ENCODE results near the gene CLMP.
A peak's percentile ranks its signal among the peaks of the same experiment; 100 is the strongest.

The CLMP gene

DNA sequence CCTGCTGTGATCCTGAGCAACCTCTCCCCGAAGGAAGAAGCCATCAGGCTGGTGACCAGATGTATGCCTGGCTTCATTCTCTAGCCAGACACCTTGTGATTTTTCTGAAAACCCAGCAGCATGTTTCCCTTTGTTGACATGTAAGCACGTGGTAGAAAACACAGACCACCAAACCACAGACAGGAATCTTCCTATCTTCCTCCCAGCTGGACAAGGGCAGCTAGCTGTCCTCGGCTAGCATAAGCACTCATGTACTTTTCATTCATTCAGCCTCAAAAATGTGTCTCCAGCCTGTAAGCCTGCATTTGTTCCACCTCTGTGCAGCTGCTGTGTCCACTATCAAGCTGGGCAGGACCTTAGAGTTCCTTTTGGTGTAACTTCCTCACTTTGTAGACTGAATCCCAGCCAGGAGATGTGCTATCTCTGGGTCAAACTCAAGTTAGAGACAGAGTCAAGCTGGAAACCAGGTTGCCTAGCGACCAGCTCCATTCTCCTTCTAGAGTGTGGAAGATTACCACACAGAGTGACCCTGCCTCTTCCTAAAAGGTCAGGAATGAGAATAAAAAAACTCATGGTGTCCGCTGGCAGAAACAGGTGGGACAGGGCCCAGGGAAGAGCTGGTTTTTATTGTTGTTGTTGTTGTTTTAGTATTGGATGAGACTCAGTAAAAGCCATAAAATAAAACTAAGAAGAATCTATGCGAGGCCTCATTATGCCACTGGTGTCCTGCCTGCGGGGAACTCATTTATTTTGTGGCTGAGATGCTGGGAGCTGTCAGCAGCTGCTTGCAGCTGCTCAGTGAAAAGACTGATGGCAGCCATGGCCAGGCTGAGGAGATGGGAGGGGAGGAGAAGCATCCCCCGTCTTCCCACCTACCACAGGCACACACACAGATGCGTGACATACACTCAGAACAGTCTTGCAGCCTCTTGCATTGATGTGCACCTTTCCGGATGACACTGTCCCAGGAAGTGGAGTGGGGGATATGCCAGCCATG lies 7.4 kb upstream of the CLMP start:
- H3K27ac ChIP-seq (ENCODE audit: low read depth, low read length), result no peak overlapping the region
- peaks cover 5% of the 10 kb centered on the region; the same call in 1 of the 2 replicates for H3K27me3 ChIP-seq (ENCODE audit: insufficient read depth, low read length)
- H3K9ac ChIP-seq (ENCODE audit: low read depth, low read length), result no peak overlapping the region
- H3K4me1 ChIP-seq (ENCODE audit: insufficient read depth, low read length), result peaks cover 26% of the 10 kb centered on the region
- 82% methylated on average over 9 of the region's 10 CpGs for WGBS
- no peaks in the 10 kb centered on the region for H3K36me3 ChIP-seq (ENCODE audit: insufficient read depth, low read length)
- H3K9me3 ChIP-seq (ENCODE audit: insufficient read depth, low read depth, low read length), result no peaks in the 10 kb centered on the region
- H3K4me3 ChIP-seq (ENCODE audit: low read length), result no peak overlapping the region

DNA sequence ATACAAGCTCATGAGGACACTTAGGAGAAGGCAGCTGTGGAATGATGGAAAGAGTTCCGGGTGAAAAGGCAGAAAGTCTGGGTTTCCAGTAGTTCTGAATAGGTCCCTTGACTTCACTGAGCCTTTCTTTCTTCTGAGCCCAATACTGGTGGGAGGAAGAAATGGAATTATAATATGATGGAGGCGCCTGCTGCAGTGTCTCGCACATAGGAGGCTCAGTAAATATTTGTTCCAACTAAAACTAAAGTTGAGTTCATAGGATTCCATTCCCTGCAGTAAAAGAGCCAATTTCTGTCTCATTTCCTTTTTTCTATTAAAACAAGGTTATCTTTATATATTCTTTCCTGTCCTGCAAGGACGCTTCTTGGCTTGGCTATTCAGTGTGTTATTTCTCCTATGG lies 5.2 kb upstream of the CLMP start:
- H3K4me3 ChIP-seq (ENCODE audit: low read length), result no peak overlapping the region
- peaks cover 24% of the 10 kb centered on the region for H3K4me1 ChIP-seq (ENCODE audit: insufficient read depth, low read length)
- no peak overlapping the region for H3K9ac ChIP-seq (ENCODE audit: low read depth, low read length)
- 93% methylated on average over 3 of the region's 4 CpGs for WGBS
- no peaks in the 10 kb centered on the region for H3K36me3 ChIP-seq (ENCODE audit: insufficient read depth, low read length)
- peaks cover 18% of the 10 kb centered on the region for H3K27me3 ChIP-seq (ENCODE audit: insufficient read depth, low read length)
- H3K27ac ChIP-seq (ENCODE audit: low read depth, low read length), result no peak overlapping the region
- no peaks in the 10 kb centered on the region for H3K9me3 ChIP-seq (ENCODE audit: insufficient read depth, low read depth, low read length)

DNA sequence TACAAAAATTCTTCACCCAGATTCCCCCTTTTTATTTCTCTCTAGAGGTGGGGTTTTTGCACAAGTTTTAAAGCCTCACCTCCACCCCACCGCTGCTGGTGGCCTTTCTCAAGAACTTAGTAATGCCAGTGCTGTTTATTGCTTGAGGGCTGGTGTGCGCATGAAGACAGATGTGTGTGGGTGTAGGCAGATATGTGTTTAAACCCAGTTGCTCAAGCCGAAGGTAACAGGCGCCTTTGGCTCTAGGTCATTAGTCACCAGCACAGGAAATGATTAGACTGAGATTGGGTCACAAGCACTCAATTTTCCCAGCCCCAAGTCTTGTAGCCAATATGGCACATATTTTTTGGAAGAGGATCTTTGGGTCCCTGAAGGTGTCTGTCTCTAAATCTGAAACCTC lies 2.7 kb upstream of the CLMP start:
- Histone ChIP-seq H3K4me3 (ENCODE audit: low read length) (no peak overlapping the region), H3K9ac (ENCODE audit: low read depth, low read length) (no peak overlapping the region), H3K4me1 (ENCODE audit: insufficient read depth, low read length) (peaks cover 32% of the 10 kb centered on the region), H3K27ac (ENCODE audit: low read depth, low read length) (no peak overlapping the region; the same call in 1 of the 2 replicates), H3K27me3 (ENCODE audit: insufficient read depth, low read length) (peaks cover 18% of the 10 kb centered on the region), H3K36me3 (ENCODE audit: insufficient read depth, low read length) (no peaks in the 10 kb centered on the region), H3K9me3 (ENCODE audit: insufficient read depth, low read depth, low read length) (no peaks in the 10 kb centered on the region)
- 77% methylated on average over 3 of the region's 4 CpGs for WGBS

DNA sequence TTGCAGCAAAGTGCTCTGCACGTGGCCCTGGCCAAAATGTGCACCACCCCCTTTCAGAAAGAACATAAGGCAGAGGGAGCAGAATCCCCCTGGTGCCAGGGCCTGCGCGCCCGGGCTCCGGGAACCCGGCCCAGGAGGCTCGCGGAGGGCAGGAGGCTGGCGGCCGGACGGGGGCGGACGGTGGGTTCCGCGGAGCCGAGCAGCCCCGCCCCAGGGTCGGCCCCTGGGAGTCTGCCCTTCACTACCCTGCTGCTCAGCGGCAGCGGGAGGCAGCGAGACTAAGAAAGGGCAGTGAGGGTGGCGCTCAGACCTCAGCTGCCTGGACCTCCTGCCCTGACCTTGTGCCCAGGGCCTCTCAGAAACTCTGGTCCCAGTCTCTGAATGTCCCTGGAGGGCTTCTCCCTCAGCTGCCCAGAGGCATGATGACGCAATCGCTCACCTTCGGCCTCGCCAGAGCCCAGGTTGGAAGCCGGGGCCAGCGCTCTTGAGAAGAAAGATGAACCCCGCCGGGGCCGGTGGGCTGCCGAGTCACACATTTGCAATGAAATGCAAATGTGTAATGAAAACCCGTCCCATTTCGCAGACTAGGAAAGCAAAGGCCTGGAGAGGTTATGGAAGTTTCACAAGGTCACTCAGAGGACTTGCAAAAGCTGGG lies 1.1 kb upstream of the CLMP start:
- H3K27me3 ChIP-seq (ENCODE audit: insufficient read depth, low read length), result peaks cover 18% of the 10 kb centered on the region
- H3K27ac ChIP-seq (ENCODE audit: low read depth, low read length), result peak overlapping the region; percentile 9; the same call in 1 of the 2 replicates
- H3K4me3 ChIP-seq (ENCODE audit: low read length), result peak overlapping the region; percentile 83
- H3K36me3 ChIP-seq (ENCODE audit: insufficient read depth, low read length), result no peaks in the 10 kb centered on the region
- peak overlapping the region; percentile 69 for H3K9ac ChIP-seq (ENCODE audit: low read depth, low read length)
- no peaks in the 10 kb centered on the region for H3K9me3 ChIP-seq (ENCODE audit: insufficient read depth, low read depth, low read length)
- WGBS, result 3% methylated on average over 34 of the region's 34 CpGs
- H3K4me1 ChIP-seq (ENCODE audit: insufficient read depth, low read length), result peaks cover 41% of the 10 kb centered on the region

DNA sequence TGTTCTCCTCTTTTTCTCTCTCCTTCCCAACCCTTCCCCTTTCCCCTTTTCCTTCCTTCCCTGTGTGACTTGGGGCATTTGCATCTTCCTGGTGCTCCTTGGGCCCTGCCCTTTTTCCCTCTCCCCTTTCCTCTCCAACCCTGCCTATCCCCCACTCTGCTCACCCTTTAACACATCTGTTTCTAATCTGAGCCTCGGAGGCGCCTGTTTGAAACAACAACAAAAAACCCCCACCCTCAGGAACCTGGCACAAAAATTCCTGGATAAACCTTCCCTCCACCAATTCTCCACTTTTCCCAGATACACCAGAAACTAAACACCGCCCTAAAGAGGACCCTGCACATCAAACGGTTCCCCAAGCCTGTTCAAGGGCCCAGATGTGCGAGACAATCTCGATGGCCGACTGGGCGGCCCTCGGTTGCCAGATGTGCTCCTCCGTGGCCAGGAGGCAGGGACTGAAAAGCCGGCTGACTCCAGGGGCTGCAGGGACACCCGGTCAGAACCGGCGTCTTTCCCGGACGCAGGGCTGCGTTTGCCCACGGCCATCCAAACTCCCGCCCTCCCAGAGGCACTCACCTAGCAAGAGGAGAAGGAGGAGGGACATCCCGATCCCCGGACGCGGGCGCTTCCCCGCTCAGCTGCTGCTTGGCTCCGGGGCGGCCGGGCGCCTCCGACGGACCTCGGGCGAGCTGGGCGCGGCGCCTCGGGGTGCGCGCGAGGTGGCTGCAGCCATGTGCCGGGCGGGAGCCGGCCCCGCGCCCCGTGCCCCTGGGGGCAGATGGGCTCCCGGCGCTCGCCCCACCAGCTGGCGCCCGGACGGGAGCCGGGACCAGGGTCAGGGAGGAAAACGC lies 486 bp downstream of the CLMP start:
- under 1% methylated on average over 54 of the region's 54 CpGs for WGBS
- Histone ChIP-seq H3K4me3 (ENCODE audit: low read length) (peak overlapping the region; percentile 83), H3K9ac (ENCODE audit: low read depth, low read length) (peak overlapping the region; percentile 82)

DNA sequence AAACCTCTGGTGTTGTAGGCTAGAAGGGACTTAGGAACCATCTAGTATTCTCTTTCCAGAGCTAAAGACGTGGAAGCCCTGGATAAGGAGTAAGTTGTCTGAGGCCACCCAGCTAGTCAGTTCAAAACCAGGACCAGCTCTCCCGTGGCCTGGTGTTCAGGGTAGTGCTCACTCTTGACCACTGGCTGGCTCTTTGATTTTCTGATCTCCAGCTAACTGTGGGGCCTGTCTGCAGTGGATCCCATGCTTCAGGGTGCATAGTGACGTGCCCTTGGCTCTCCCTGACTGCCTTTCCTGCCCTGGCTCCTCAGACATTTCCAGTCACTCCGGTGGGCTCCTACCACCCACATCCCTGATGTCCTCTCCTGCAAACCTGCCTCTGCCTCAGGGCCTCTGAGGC lies 1.3 kb downstream of the CLMP start:
- Histone ChIP-seq H3K4me3 (ENCODE audit: low read length) (peak overlapping the region; percentile 83), H3K4me1 (ENCODE audit: insufficient read depth, low read length) (peaks cover 48% of the 10 kb centered on the region)

More for the DNA sequence above, 486 bp downstream of the CLMP start:
- peaks cover 41% of the 10 kb centered on the region for H3K4me1 ChIP-seq (ENCODE audit: insufficient read depth, low read length)
- peaks cover 18% of the 10 kb centered on the region for H3K27me3 ChIP-seq (ENCODE audit: insufficient read depth, low read length)
- no peaks in the 10 kb centered on the region for H3K36me3 ChIP-seq (ENCODE audit: insufficient read depth, low read length)
- H3K9me3 ChIP-seq (ENCODE audit: insufficient read depth, low read depth, low read length), result no peaks in the 10 kb centered on the region
- peak overlapping the region; percentile 73 for H3K27ac ChIP-seq (ENCODE audit: low read depth, low read length)

DNA sequence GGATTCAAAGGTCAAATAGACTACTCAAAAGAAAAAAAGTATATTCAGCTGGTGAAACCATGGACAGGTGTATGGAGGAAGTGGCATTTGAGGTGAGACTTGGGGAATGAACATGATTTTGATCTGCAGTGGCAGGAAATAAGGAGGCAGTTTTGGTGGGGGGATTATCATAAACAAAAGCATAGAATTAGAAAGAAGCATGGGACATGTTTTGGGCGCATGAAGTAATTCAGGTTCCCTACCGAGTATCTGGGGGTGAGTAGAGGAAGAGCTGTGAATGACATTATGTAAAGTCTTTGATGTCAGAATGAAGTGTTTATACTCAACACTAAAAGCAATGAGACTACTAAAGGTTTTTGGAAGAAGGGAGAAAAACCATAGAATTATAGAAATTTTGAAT lies 3.1 kb downstream of the CLMP start:
- H3K9ac ChIP-seq (ENCODE audit: low read depth, low read length), result no peak overlapping the region
- no peaks in the 10 kb centered on the region for H3K36me3 ChIP-seq (ENCODE audit: insufficient read depth, low read length)
- peaks cover 50% of the 10 kb centered on the region for H3K4me1 ChIP-seq (ENCODE audit: insufficient read depth, low read length)
- WGBS, result 88% methylated on average over 2 of the region's 2 CpGs
- H3K27ac ChIP-seq (ENCODE audit: low read depth, low read length), result no peak overlapping the region
- no peak overlapping the region for H3K4me3 ChIP-seq (ENCODE audit: low read length)
- H3K27me3 ChIP-seq (ENCODE audit: insufficient read depth, low read length), result peaks cover 14% of the 10 kb centered on the region; the same call in 1 of the 2 replicates
- H3K9me3 ChIP-seq (ENCODE audit: insufficient read depth, low read depth, low read length), result no peaks in the 10 kb centered on the region

More for the DNA sequence above, 1.3 kb downstream of the CLMP start:
- WGBS, result 44% methylated on average over 4 of the region's 4 CpGs
- H3K27me3 ChIP-seq (ENCODE audit: insufficient read depth, low read length), result peaks cover 17% of the 10 kb centered on the region
- H3K27ac ChIP-seq (ENCODE audit: low read depth, low read length), result no peak overlapping the region
- peak overlapping the region; percentile 82 for H3K9ac ChIP-seq (ENCODE audit: low read depth, low read length)
- no peaks in the 10 kb centered on the region for H3K36me3 ChIP-seq (ENCODE audit: insufficient read depth, low read length)
- no peaks in the 10 kb centered on the region for H3K9me3 ChIP-seq (ENCODE audit: insufficient read depth, low read depth, low read length)

DNA sequence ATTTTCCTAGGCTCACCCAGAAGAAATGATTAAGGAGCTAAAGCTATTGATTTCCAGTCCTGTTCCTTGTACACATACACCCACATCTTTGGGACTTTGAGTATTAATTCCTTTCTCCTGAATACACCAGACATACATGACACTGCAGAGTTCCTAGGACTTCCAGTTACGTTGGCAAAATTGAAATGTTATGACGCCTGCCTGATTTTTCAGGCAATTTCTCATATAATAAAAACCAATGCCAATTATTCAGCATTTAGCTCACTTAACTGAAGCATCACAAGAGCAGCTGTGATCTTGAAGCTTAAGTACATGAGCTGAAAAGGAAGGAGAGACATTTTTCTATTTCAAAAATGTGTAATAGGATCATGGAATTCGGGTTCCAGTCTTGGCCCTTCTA lies 4.5 kb downstream of the CLMP start:
- Histone ChIP-seq H3K4me3 (ENCODE audit: low read length) (no peak overlapping the region), H3K36me3 (ENCODE audit: insufficient read depth, low read length) (no peaks in the 10 kb centered on the region), H3K4me1 (ENCODE audit: insufficient read depth, low read length) (peaks cover 57% of the 10 kb centered on the region), H3K27me3 (ENCODE audit: insufficient read depth, low read length) (peaks cover 2% of the 10 kb centered on the region; the same call in 1 of the 2 replicates), H3K9ac (ENCODE audit: low read depth, low read length) (no peak overlapping the region), H3K9me3 (ENCODE audit: insufficient read depth, low read depth, low read length) (no peaks in the 10 kb centered on the region), H3K27ac (ENCODE audit: low read depth, low read length) (no peak overlapping the region)
- WGBS, result 98% methylated on average over 3 of the region's 3 CpGs

DNA sequence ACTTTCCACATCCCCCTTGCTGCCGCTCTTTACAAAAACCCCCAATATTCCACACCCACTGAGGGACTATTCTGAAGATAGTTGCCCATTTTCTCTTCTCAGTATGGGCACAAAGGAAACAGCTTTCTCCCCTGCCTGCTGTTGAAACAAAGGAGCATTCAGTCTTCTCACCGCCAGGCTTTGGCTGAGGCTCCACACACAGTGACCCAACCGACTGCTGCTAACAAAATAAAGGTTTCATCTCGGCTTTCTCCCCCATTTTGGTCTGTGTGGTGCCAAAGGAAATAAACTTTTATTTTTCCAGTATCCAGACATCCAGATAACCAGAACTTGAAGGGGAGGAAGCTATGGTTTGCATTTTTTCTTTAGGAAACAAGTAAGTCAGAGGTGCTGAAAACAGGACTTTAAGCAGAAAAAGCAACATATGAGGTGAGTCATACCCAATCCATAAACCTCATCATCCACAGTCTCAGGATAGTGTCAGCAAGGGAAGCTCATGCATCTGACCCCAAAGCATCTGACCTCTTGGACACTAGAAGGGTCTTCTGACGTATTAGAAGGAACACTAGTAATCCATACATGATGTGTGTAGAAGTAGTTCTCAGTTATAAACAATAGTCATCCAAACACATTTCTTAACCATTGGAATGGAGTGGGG lies 6.4 kb downstream of the CLMP start:
- peaks cover 62% of the 10 kb centered on the region for H3K4me1 ChIP-seq (ENCODE audit: insufficient read depth, low read length)
- 26% methylated on average over 5 of the region's 5 CpGs for WGBS
- no peaks in the 10 kb centered on the region for H3K27me3 ChIP-seq (ENCODE audit: insufficient read depth, low read length)
- H3K36me3 ChIP-seq (ENCODE audit: insufficient read depth, low read length), result no peaks in the 10 kb centered on the region
- H3K27ac ChIP-seq (ENCODE audit: low read depth, low read length), result peak overlapping the region; percentile 81
- peak overlapping the region; percentile 9; the same call in 1 of the 2 replicates for H3K4me3 ChIP-seq (ENCODE audit: low read length)
- peak overlapping the region; percentile 52; the same call in 1 of the 2 replicates for H3K9ac ChIP-seq (ENCODE audit: low read depth, low read length)
- H3K9me3 ChIP-seq (ENCODE audit: insufficient read depth, low read depth, low read length), result no peaks in the 10 kb centered on the region

Data from HUES64 (cell line).